Neural cell (in vitro differentiated cells): Measurements from ENCODE around the gene CD81. TPM values are rescaled to one million over a fixed set of nuclear protein-coding genes. Genes with fewer than 3 reads are reported as not detected.

Experiments used
- H2AFZ ChIP-seq: fragments of 200-600, 300-800 bp; sonication (generic), shearing (Covaris generic); 2 replicates; pipeline ENCODE4 v1.6.0; 2014; ENCODE audit warnings: low read depth, mild to moderate bottlenecking, antibody characterized with exemption, low read length, moderate library complexity
- H3F3A ChIP-seq: fragments of 200-600 bp; shearing (Covaris generic); 2 replicates; pipeline ENCODE4 v1.6.1; 2016; ENCODE audit warnings: mild to moderate bottlenecking, moderate library complexity, mixed read lengths, antibody characterized with exemption, low read length; ENCODE audit not compliant: insufficient read depth, poor library complexity, severe bottlenecking
- H3K27ac ChIP-seq: fragments of 200-600, 300-800 bp; sonication (generic), shearing (Covaris generic); 2 replicates; pipeline ENCODE4 v1.5.1; 2014; ENCODE audit warnings: mild to moderate bottlenecking, low read length, moderate library complexity
- H3K27me3 ChIP-seq: fragments of 300-800, 200-600 bp; sonication (generic), shearing (Covaris generic); 2 replicates; pipeline ENCODE4 v1.6.0; 2014; ENCODE audit warnings: mild to moderate bottlenecking, low read depth, low read length, moderate library complexity; ENCODE audit not compliant: insufficient read depth
- H3K36me3 ChIP-seq: fragments of 300-800, 200-600 bp; sonication (generic), shearing (Covaris generic); 2 replicates; pipeline ENCODE4 v1.5.1; 2014; ENCODE audit warnings: mild to moderate bottlenecking, antibody characterized with exemption, low read length, moderate library complexity; ENCODE audit not compliant: insufficient read depth
- H3K4me2 ChIP-seq: fragments of 300-800, 200-600 bp; sonication (generic), shearing (Covaris generic); 2 replicates; pipeline ENCODE4 v1.6.0; 2014; ENCODE audit warnings: mild to moderate bottlenecking, low read length
- H3K4me3 ChIP-seq: fragments of 300-800, 200-600 bp; sonication (generic), shearing (Covaris generic); 2 replicates; pipeline ENCODE4 v1.5.1; 2014; ENCODE audit warnings: mild to moderate bottlenecking, low read length, moderate library complexity
- H3K79me2 ChIP-seq: fragments of 200-600 bp; shearing (Covaris generic); replicated peaks from 2 replicates; pipeline ENCODE4 v1.6.0; 2014; ENCODE audit warnings: mild to moderate bottlenecking, low read length, moderate library complexity; ENCODE audit not compliant: insufficient read depth
- H3K9ac ChIP-seq: fragments of 300-800, 200-600 bp; sonication (generic), shearing (Covaris generic); 2 replicates; pipeline ENCODE4 v1.6.1; 2016; ENCODE audit warnings: mild to moderate bottlenecking, low read length, mixed read lengths
- H3K9me2 ChIP-seq: fragments of 200-600 bp; shearing (Covaris generic); 2 replicates; pipeline ENCODE4 v1.6.1; 2016; ENCODE audit warnings: mild to moderate bottlenecking, low read length, mixed read lengths; ENCODE audit not compliant: insufficient read depth
- H3K9me3 ChIP-seq: fragments of 200-600, 300-800 bp; sonication (generic), shearing (Covaris generic); 2 replicates; pipeline ENCODE4 v1.6.1; 2016; ENCODE audit warnings: mild to moderate bottlenecking, mixed run types, low read length, moderate library complexity, mixed read lengths
- H4K20me1 ChIP-seq: fragments of 200-600 bp; shearing (Covaris generic); 2 replicates; pipeline ENCODE4 v1.6.1; 2016; ENCODE audit warnings: mild to moderate bottlenecking, mixed run types; ENCODE audit not compliant: insufficient read depth
- EP300 ChIP-seq: fragments of 450-650 bp; conservative IDR thresholded peaks from 2 replicates; pipeline ENCODE4 v1.6.1; 2014; ENCODE audit warnings: antibody characterized with exemption, mild to moderate bottlenecking, moderate library complexity; ENCODE audit not compliant: poor library complexity, severe bottlenecking
- EZH2 ChIP-seq: fragments of 200-600, 300-800 bp; shearing (Covaris generic), sonication (generic); IDR thresholded peaks from 2 replicates; pipeline ENCODE4 v1.6.1; 2014; ENCODE audit warnings: antibody characterized with exemption, low read length, borderline replicate concordance, mild to moderate bottlenecking; ENCODE audit not compliant: insufficient read depth, poor library complexity, severe bottlenecking
- MXI1 ChIP-seq: fragments of 450-650 bp; conservative IDR thresholded peaks from 2 replicates; pipeline ENCODE4 v1.6.1; 2014; ENCODE audit warnings: antibody characterized with exemption, mild to moderate bottlenecking; ENCODE audit not compliant: poor library complexity, severe bottlenecking
- POLR2AphosphoS5 ChIP-seq: IDR thresholded peaks from 2 replicates; pipeline ENCODE4 v1.6.1; 2012
- RAD21 ChIP-seq: fragments of 450-650 bp; conservative IDR thresholded peaks from 2 replicates; pipeline ENCODE4 v1.6.1; 2014; ENCODE audit warnings: antibody characterized with exemption, mild to moderate bottlenecking, moderate library complexity
- REST ChIP-seq: IDR thresholded peaks from 2 replicates; pipeline ENCODE4 v1.6.1; 2012; ENCODE audit warnings: borderline replicate concordance
- SMC3 ChIP-seq: fragments of 450-650 bp; conservative IDR thresholded peaks from 2 replicates; pipeline ENCODE4 v1.6.1; 2014; ENCODE audit warnings: antibody characterized with exemption, mild to moderate bottlenecking, moderate library complexity; ENCODE audit not compliant: poor library complexity
- TAF1 ChIP-seq: IDR thresholded peaks from 2 replicates; pipeline ENCODE4 v1.6.1; 2012; ENCODE audit warnings: low read depth
- polyA plus RNA-seq: library from polyadenylated mRNA; depleted of rRNA; stranded (reverse); fragments of >200 nt; gene quantifications from 2 replicates; pipeline ENCODE4 v1.2.3, GENCODE V29; 2014
- TF ChIP-seq, protein P1 (sequence below): fragments of 450-650 bp; IDR thresholded peaks from 2 replicates; pipeline ENCODE4 v1.5.1; 2014; ENCODE audit warnings: antibody characterized with exemption, mild to moderate bottlenecking, moderate library complexity; ENCODE audit not compliant: poor library complexity, severe bottlenecking

Gene CD81
- polyA plus RNA-seq, 1 donor from 2014 or later = 97.8 TPM

DNA sequence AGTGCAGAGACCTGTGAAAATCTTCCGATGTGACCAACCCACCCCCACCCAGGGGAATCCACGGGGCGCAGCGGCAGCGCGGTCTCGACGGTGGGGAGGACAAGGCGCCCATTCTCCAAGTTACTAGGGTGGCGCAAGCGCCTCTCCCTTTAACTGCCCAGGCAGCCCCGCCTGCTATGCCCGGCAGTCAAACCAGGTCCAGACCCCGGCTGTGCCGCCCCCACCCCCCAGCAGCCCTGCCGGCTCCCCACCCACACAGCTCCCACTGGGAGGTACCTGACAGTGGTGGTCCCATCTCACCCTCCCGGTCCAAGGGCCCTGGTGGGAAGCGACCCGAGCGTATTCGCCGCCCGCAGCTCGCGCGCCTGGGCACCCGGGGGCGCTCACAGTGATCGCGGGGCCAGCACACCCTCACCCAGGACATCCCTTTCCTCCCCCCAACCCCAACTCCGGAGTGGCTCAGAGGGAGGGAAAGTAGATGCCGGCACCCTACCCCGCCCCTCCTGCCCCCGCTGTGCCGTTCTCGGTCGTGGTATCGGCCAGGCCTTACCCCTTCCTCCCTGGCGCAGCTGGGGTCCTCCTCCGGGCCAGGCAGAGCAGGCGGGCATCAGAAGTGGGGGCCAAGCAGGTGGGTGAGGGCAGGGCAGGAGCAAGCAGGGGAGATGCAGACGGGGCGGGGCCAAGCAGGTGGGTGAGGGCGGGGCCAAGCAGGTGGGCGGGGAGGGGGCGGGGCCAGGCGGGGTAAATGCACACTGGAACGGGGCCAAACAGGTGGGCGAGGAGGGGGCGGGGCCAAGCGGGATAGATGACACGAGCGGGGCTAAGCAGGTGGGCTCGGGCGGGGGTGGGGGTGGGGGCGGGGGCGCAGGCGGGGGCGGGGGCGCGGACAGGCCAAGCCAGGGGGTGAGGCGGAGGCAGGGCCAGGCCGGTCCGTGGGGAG is 67.0 kb downstream of the CD81 start, which contains the start of gene TRPM5:
Gene TRPM5 (minus strand): TSS at position 634 of the 940 bp plus-strand sequence. CDS start 21,478 bp downstream, outside the sequence.
- Histone ChIP-seq H3K4me3 (peak within 1 kb of the TSS; percentile 38), H3K9me2 (no peaks in the 10 kb centered on the region), H3F3A (no peaks in the 10 kb centered on the region), H3K9me3 (peaks cover 11% of the 10 kb centered on the region), H3K79me2 (no peaks in the 10 kb centered on the region), H2AFZ (no peak within 1 kb of the TSS), H3K27ac (no peak within 1 kb of the TSS), H3K27me3 (peaks cover 50% of the 10 kb centered on the region), H4K20me1 (no peaks in the 10 kb centered on the region), H3K4me2 (no peak within 1 kb of the TSS), H3K9ac (no peak within 1 kb of the TSS), H3K36me3 (no peaks in the 10 kb centered on the region)
- TF ChIP-seq SMC3 (no peak), TAF1 (no peak)

DNA sequence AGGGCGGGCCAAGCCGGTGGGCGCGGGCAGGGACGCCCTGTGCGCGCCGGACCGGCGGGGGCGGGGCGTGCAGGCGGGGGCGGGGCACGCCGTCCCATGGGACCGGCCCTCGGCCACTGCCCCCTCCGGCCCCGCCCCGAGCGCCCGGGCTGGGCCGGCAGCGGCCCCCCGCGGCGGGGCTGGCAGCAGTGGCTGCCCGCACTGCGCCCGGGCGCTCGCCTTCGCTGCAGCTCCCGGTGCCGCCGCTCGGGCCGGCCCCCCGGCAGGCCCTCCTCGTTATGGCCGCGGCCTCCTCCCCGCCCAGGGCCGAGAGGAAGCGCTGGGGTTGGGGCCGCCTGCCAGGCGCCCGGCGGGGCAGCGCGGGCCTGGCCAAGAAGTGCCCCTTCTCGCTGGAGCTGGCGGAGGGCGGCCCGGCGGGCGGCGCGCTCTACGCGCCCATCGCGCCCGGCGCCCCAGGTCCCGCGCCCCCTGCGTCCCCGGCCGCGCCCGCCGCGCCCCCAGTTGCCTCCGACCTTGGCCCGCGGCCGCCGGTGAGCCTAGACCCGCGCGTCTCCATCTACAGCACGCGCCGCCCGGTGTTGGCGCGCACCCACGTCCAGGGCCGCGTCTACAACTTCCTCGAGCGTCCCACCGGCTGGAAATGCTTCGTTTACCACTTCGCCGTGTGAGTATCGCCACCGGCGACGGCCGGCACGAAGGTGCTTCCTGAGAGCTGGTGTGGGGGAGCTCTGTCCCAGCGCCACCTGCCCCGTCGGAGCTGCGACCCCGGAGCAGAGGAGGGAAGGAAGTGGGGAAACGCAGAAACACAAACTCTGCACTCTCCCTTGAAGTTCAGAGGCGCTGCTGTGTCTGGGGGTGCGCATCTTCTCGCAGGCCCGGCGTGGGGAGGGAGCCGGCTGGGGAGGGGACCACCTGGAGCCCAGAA is 68.0 kb downstream of the CD81 start, which contains the start of gene KCNQ1:
Gene KCNQ1 (plus strand): TSS at position 188 of the 925 bp plus-strand sequence. CDS start 91 bp downstream, at position 279.
- no peak for TF ChIP-seq RAD21
- no peak for TF ChIP-seq MXI1
- no peak for TF ChIP-seq SMC3
- TF ChIP-seq POLR2AphosphoS5 = no peak
- no peak for TF ChIP-seq EP300
- TF ChIP-seq TAF1 = no peak
- no peak for TF ChIP-seq EZH2
- no peak for TF ChIP-seq REST
- TF ChIP-seq, protein P1, sequence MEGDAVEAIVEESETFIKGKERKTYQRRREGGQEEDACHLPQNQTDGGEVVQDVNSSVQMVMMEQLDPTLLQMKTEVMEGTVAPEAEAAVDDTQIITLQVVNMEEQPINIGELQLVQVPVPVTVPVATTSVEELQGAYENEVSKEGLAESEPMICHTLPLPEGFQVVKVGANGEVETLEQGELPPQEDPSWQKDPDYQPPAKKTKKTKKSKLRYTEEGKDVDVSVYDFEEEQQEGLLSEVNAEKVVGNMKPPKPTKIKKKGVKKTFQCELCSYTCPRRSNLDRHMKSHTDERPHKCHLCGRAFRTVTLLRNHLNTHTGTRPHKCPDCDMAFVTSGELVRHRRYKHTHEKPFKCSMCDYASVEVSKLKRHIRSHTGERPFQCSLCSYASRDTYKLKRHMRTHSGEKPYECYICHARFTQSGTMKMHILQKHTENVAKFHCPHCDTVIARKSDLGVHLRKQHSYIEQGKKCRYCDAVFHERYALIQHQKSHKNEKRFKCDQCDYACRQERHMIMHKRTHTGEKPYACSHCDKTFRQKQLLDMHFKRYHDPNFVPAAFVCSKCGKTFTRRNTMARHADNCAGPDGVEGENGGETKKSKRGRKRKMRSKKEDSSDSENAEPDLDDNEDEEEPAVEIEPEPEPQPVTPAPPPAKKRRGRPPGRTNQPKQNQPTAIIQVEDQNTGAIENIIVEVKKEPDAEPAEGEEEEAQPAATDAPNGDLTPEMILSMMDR = no peak
- Histone ChIP-seq H3K27ac (no peak within 1 kb of the TSS), H3K36me3 (no peaks in the 10 kb centered on the region), H4K20me1 (no peaks in the 10 kb centered on the region), H2AFZ (no peak within 1 kb of the TSS), H3K9me3 (peaks cover 11% of the 10 kb centered on the region), H3K9ac (no peak within 1 kb of the TSS), H3K79me2 (no peaks in the 10 kb centered on the region), H3F3A (no peaks in the 10 kb centered on the region), H3K9me2 (no peaks in the 10 kb centered on the region), H3K27me3 (peaks cover 50% of the 10 kb centered on the region), H3K4me3 (peak within 1 kb of the TSS; percentile 38), H3K4me2 (no peak within 1 kb of the TSS)
